GM21786 (cell line): ENCODE results near the gene TTYH2.

ENCODE experiments used
- ATAC-seq: cut with Tn5 transposase; IDR thresholded peaks from one replicate; pipeline ENCODE4 v1.9.1; 2021; ENCODE audit not compliant: unreplicated experiment

TTYH2 gene

DNA sequence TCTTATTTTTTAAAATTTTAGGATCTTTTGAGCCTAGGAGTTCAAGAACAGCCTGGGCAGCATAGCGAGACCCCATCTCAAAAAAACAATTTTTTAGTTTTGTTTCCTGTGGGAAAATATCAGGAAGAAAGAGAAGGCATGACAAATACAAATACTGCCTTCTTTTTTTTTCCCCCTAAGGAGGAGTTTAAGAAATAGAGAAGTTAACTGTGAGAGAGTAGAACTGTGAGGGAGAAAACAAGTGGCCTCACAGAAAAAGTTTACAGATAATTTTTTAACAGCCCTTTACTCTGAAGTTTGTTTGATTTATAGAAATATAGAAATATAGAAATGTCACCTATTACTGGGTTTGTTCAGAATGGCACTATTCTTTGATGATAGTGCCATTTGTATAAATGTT is 21.1 kb downstream of the TTYH2 start:
- ATAC-seq = no peak

DNA sequence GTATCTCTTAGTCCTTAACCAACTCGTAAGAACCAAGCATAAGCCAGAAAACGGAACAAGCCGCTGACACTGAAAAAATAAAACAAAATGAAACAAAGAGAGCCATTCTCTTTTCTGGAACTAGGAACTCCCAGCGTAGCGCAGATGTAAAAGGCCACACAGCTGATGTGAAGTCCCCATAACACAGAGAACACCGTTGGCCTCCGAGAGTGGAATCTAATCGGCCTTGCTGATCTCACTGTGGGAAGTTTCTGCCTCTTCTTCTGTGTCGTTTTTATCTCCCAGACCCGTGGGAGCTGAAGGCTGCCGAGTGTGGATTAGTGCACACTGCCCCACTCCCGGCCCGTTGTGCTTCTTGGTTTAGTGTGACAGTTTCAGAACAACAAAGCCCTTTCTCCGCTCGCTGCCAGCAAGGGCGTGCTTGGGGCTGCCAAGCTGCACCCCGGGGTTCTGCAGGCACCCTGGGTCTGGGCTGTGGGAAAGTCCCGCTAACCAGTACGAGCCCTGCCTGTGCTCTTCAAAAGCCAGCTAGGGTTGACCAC is 21.7 kb downstream of the TTYH2 start:
- no peak for ATAC-seq

DNA sequence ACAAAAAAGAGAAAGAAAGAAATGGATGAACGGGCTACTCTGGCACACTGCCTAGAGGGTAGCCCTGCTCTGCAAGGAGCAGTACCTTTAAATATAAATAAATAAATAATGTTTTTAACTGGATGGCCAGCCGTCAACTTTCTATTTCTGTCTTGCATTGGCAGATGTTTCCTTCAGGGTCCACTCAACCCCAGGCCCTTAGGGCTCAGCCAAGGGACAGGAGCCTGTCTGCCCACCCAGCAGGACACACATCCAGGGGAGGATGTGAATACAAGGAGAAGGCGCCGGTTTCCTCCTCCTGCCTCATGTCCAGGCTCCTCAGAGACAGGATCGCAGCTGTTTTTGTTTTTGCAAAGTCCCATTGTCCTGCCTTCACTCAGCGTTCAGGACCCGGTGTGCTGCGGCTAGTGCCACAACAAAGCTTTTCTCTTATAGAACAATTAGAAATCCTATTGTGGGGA is 22.6 kb downstream of the TTYH2 start:
- ATAC-seq = no peak

DNA sequence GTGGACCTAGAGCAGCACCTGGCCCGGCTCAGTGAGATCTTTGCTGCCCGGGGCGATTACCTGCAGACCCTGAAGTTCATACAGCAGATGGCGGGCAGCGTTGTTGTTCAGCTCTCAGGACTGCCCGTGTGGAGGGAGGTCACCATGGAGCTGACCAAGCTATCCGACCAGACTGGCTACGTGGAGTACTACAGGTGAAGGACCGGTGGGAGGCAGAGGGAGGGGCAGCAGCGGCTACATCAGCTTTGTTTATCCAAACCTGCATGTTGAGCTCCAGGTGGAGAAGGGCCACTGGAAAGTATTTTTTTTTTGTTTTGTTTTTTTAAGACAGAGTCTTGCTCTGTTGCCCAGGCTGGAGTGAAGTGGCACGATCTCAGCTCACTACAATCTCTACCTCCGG is 23.9 kb downstream of the TTYH2 start:
- ATAC-seq = no peak

DNA sequence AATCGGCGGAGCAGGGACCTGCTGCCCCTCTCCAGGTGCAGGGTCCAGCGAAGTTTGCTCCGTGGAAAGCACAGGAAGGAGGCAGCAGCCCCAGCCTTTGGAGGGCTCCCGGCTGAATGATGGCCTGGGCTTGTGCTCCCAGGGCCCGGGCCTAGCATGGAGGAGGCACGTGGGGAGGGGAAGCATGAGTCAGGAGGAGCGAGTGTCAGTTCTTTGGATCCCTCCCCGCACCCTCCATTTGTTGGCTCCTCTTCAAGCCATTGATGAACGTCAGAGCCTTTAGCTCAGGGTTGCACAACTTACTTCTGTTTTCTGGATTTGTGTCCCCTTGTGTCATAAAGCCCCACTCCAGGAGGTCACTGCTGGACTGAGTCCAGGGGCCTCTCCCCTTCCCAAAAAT is 25.8 kb downstream of the TTYH2 start:
- no peak for ATAC-seq

DNA sequence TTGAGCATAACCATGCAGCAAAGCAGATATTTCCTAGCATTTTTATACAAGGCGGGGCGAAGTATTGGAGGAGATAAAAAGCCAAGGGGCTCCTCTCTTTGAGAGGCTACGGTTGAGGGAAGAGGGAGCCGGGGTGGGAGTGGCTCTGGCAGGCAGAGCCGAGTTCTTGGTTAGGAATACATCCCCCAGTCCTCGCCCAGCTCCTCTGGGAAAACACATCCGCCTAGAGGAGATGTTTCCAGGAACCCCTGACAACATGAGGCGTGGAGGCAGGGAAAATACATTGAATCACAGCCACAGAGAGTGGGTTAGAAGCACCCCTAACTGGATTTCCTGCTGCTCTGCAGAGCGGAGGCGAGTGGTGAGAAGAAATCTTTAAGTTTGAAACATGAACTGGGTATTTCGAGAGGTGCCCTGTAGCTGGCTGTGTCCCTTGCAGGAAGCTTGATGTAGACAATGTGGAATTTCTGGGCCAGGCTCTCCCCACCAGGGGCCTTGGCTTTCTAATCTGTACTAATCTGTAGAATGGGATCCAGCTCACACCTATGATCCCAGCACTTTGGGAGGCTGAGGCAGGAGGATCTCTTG is 27.3 kb downstream of the TTYH2 start:
- ATAC-seq = no peak

DNA sequence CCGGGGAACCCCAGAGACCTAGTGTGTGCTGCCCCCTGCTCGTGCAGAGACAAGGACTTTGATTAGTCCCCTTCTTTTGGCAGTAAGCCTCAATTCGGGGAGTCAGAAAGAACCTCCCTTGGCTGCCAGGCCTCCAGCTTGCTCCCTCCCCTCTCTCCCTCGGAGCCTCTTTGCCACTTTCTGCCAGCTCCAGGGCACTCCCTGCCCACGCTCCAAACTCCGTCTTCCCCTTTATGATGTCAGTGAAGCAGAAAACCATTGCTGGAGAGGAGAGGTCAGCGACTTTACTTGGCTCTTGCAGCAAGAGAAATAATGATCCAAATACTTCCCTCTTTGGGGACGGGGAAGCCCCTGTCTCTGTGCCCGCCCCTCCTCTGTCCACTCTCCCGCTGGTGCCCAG is 28.1 kb downstream of the TTYH2 start:
- ATAC-seq = no peak

DNA sequence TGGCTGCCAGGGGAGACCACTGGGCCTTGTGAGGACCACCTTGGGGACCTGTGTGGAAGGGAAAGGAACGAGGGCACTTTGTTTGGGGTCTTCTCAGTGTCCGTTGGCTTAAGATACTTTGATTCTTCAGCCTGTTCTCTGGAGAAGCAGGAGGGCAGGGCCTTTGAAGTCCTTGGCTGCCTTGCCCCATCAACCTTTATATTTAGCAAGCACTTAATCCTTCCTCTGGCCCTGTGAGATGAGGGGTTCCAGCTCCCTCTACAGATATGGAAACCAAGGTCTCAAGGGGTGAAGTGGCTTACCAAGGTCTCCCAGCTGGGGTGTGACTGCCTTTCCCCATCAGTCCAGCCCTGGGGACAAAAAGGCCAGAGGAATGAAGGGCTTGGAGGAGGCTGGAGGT is 28.5 kb downstream of the TTYH2 start:
- ATAC-seq = no peak

DNA sequence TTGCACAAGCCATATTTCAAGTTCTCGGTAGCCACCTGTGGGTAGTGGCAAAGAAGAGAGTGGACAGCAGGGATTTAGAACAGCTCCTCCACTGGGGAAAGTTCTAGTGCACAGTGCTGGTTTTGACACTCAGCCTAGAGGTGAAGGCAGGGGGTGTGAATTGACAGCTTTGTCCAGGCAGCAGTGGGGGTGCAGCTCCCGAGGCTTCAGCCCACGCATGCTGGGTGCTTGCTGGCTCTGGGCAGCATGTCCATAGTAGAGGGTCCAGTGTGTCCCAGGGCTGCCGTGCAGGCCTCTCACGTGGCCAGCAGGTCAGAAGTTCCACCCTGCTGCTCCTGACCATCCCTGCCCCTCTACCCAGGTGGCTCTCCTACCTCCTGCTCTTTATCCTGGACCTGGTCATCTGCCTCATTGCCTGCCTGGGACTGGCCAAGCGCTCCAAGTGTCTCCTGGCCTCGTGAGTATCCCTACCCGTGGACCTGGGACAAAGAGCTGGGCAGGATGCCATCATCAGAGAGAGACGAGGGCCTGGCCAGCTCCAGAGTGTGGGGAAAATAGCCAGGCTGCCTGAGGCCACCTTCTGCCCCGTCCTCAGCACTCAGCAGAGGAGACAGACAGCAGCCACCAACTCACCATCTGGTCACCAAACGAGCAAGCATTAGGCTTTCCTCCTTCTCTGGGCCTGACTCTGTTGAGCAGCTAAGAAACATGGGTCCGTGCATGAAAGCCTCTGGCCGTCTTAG is 29.8 kb downstream of the TTYH2 start:
- no peak for ATAC-seq

DNA sequence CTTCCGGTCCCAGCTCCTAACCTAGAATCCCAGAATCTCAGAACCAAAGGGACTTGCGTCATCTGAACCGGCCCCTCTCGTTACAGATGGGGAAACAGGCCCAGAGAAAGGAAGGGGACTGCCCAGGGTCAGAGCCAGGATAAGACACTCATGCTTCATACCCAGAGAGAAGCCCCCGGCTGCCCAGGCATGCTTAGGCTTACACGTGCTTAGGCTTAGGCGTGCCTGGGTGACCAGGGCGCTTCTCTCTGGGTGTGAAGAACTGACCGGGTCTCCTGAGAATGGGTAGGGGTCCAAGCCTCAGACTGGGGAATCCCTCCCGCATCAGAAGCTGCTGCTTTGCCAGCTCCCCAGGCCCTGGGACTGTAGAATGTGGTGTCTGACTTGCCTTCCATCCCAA is 30.8 kb downstream of the TTYH2 start:
- ATAC-seq = no peak

DNA sequence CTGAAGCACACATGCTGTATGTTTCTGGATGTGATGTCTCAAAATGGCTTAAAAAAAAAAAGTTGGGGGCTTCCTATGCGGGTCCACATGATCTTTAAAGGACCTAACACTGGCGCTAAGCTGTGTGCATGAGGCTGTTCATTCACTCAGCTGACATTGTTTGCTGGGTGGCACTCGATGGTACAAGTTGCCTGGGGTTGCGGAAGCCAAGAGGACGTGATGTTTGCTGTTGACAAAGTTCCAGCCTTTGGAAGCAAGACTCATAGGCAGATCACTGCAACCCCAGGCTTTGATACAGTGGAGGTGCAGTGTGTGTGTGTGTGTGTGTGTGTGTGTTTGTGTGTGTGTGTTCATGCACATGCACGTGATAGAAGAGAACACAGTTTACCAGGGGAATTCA is 31.2 kb downstream of the TTYH2 start:
- ATAC-seq = no peak

DNA sequence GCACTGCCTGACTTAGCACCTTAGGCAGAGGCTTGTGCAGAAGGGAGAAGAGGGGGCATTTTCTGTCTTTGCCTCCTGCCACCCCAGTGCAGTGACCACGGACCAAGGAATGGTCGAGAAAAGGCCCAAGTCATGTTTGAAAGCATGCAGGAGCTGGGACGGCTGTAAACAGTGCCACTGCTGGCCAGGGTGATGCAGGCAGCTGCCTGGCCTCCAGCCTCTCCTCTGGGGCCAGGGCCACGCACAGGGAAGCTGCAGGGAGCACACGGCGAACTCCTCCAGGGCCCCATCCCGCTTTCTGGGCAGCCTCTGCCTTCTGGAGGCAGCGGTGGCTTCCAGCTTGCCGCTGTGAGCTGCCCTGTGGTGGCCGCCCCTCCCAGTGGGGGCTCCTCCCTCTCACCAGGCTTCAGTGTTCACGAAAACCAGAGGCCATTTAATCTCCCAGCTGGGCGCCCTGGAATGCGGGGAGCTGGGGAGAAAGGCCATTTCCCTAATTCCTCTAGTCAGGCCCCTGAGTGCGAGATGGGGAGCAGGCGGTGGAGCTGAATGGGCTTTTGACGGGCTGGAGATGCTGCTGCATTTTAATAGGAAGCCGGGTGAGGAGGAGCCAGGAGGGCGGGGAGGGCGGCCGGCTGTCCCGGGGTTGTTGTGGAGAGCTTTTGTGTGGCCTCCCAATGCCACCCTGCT is 31.9 kb downstream of the TTYH2 start:
- ATAC-seq = no peak

DNA sequence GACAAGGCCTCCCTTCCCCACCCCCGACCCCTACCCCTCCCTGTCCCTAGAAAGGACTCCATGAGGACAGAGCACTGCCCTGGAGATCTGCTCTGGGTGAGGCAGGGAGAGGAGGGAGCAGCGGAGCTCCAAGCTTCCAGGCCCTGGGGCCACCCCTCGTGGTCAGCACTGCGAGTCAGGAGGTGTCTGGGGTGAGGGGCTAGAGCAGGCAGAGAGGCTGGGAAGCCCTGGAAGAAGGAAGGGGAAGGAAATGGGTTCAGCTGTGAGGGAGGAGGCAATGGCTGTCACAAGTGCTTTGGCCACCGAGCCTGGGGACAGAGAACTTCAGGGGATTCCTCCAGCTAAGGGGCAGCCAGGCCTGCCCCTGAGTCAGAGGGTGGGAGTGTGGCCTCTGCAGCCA is 32.5 kb downstream of the TTYH2 start:
- ATAC-seq = no peak

DNA sequence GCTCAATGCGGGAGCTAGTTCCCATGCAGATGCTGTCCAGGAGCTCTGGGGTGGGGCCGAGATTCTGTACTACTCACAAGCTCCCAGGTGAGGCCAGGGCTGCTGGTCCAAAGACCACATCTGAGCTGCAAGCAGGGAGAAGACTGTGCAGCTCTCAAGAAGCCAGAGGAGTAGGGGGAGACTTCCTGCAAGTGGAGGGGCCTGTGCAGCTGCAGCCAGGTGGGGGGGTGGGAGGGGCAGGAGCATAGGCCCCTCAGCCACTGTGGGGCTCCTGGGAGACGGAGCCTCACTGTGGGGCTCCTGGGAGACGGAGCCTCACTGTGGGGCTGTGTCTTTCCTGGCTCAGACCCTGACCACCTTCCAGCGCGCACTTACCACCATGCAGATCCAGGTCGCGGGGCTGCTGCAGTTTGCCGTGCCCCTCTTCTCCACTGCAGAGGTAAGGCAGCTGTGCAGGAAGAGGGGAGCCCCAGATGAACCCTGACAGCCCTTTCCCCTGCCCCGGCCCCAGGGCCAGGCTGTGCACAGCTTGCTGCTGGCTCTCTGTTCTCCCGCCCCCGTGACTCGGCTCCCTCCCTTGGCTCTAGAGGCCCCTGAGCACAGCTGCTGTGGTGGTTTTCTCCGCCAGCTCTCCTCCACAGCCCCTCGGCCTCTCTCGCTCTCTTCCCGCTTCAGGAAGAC is 36.4 kb downstream of the TTYH2 start:
- ATAC-seq = no peak

DNA sequence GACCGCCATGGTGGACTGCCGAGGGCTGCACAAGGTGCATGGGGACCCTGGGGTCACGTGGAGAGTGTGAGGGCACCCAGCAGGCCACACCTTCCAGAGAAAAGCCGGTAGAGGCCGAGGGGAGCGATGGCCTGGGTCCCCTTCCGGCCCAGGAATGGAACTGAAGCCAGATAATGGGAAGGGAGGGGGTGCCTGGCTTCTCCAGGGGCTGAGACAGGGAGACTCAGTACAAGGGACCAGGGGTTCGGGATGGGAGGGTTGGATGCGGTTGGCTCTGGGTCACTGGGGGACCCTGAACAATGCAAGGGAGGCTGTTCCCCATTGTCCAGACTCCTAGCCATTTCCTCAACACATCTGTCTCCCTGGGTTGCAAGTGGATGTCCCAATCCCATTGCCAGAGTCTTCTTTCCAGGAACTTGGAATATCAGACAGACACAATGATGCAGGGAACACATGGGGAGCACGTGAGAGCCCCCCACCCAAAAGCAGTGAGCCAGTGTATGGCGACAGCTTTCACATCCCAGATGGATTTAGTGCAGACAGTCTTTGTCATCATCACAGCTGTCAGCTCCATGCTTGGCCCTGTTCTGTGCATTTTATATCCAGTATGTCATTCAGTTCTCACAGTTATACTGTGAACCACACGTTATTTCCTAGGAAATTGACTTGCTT is 37.1 kb downstream of the TTYH2 start:
- no peak for ATAC-seq

DNA sequence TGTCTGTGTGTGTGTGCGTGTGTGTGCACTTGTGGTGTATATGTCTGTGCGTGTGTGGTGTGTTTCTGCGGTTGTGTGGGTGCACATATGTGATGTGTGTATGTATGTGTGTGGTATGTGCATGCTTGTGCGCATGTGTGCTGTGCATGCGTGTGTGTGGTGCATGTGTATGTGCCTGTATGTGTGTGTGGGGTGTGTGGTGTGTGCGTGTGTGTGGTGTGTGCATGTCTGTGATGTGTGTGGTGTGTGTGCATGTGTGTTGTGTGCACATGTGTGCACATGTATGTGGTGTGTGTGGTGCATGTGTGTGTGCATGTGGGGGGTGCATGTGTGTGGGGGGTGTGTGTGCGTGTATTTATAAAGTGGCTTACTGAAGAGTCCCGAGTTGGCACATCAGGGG is 37.7 kb downstream of the TTYH2 start:
- no peak for ATAC-seq

DNA sequence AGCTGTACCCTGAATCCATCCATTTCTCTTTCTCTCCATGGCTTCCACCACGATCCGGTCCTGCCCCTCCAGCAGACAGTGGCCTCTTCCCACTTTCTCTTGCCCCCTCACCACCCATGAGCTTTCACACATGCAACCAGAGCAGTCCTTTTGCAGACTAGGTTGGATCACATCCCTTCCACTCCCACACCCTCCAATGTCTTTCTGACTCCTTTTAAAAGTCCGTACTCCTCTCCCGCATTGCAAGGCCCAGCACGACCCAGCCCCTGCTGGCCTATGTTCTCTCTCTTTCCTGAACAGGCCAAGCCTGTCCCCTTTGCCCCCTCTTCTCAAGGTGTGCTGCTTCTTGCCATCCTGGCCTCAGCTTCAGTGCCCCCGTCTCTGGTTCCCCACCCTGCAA is 38.2 kb downstream of the TTYH2 start:
- no peak for ATAC-seq

DNA sequence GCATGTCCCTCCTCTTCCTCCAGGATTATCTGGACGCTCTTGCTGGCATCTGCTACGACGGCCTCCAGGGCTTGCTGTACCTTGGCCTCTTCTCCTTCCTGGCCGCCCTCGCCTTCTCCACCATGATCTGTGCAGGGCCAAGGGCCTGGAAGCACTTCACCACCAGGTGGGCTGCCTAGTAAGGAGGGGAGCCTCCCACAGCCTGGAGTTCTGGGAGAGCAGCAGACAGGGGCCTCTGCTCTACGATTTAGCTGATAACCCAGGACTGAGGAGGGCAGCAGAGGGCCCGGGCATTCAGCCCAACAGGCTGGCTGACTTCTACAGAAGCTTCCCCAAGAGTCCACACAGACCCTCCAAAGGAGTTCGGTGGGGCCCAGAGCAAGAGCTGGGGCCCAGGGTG is 38.8 kb downstream of the TTYH2 start:
- no peak for ATAC-seq

DNA sequence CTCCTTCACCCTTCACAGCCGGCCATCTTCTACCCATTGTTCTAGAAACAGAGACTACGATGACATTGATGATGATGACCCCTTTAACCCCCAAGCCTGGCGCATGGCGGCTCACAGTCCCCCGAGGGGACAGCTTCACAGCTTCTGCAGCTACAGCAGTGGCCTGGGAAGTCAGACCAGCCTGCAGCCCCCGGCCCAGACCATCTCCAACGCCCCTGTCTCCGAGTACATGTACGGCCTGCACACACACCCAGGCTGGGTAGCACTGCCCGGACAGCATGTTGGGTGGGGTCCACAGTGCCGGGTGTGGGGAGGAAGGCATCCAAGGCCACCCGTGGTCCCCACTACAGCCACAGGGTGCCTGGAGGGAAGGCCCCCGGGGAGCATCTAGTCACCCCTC is 39.7 kb downstream of the TTYH2 start:
- no peak for ATAC-seq

DNA sequence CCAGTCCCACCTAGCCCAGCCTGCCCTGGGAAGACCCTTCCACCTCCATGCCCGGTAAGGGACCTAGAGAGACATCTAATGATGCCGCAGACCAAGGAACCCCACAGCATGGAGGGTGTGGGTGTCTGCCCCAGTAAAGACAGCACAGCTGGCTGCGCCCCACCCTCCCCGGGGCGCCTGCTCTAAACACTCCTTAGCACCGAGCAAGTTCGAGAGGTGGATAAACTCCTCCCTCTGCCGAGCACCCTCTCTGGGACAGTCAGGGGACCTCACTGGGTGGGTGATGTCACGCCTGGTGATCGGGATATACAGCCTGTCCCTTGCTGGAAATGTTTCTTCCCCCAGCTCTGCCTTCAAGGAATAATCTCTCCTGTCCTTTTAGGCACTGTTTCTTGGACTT is 43.9 kb downstream of the TTYH2 start:
- ATAC-seq = no peak
